T-helper 2 cell treated with Interferon-gamma antibody and Interleukin-4, amounts not matched to agents 100 ng/mL and 5 ng/mL, for 36 hours (primary cell): ENCODE results near the gene SHOX. TPM values are rescaled to one million over a fixed set of nuclear protein-coding genes. Genes with fewer than 3 reads are reported as not detected.

Experiments used
- intact Hi-C: fragments of 100-400 bp; cut with micrococcal nuclease; formaldehyde crosslinking; loops from one replicate; pipeline ENCODE4 v1.15.1; 2023
- total RNA-seq: library from RNA; stranded (reverse); gene quantifications from 2 replicates; pipeline ENCODE4 v1.2.3, GENCODE V29; 2022

SHOX gene
- total RNA-seq, 1 donor from 2014 or later: not detected

DNA sequence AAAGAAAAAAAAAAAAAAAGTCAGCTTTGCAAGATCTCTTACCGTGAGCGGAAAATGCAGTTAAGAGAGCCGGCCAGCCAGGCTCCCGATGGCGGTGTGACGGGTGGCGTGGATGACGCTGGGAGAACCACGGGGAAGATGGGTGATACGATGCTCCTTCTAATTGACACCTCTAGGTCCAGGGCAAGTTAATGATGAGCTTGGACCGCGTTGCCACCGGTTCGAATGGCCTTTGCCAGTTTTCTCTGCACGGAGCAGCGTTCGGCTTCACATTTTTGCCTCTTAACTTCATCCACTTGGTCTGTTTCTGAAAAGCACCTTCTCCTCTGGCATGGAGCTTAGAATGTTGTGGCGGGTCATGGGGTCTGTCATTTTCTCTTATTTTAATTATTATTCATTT, 33.2 kb downstream of the SHOX start:
- intact Hi-C loops: no loop called here

DNA sequence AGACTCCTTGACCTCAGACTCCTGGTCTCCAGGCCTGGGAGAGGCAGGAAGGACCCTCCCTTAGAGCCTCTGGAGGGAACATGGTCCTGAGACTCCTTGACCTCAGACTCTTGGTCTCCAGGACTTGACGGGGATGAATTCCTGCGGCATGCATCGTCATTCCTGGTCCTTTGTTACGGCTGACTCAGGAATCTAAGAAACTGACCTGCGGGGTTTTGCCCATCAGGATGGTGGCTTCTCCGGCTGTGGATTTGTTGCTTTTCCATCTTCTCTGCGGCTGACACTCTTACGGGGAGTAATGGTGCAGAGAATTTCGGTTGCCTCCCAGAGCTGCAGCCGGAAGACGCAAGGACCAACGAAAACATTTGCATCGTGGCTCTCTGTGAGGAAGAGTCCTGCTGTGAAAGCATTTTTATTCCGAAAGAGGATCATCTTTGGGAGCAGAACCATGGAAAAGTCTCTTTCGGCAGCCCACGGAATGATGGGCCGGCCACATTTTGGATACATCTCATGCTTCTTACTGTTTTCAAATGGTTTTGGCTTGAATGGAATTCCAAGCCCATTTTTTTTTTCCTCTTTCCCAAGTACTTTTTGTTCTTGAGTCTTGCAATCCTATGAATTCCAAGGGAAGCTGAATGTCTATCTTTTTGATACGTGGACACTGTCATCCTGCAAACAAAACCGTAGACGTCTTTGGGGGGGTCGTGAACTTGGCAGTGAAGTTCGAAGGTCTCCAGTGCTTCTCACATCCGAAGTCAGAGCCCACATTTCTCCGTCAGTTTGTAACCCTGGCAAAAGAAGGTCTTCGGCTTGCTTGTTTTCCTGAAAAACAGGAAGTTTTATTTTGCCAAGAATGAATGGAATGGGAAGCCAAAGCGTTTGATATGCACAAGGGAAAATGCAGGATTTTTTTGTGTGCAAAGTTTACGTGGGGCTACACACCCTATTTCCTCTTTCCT, 36.5 kb downstream of the SHOX start:
- intact Hi-C loops: no loop called here

DNA sequence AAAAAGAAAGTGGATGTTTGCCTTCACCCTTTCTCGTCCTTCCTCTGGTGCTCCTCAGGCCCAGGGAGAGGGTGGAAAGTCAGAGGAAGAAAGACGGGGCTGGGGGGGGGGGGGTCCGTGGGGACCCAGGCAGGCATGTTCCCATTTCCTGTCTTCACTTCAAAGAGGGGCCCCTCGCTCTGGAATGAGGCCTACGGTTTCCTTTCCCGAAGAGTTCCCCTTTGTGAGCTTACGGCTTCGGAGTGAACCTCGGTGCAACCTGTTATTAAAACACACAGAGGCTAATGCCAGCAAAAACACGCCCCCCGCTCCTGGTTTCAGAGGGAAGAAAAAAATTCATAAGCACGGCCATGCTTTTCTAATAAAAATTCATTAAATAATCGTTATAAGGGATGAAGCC, 40.1 kb downstream of the SHOX start:
- intact Hi-C loops: no loop called here

DNA sequence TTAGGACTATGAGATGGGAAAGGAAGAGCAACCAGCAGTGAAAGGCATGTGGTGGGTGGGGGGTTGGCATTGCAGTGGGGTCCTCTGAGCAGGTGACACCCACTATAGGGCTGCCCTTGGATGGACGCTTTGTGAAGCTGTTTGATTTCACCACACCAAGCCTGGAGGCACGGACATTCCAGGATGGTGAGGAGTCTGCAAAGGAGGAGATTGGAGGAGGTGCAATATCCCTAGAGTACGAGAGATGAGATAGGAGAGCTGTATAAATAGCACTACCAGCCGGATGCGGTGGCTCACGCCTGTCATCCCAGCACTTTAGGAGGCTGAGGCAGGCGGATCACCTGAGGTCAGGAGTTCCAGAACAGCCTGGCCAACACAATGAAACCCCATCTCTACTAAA, 42.3 kb downstream of the SHOX start:
- intact Hi-C loops: no loop called here

- intact Hi-C loops: no loop called here
Measured at GRCh38 chrX:675279-675954, 44.8 kb downstream of the SHOX start.

GRCh38 chrX:675955-676295, 45.3 kb downstream of the SHOX start:
- intact Hi-C loops: no loop called here

DNA sequence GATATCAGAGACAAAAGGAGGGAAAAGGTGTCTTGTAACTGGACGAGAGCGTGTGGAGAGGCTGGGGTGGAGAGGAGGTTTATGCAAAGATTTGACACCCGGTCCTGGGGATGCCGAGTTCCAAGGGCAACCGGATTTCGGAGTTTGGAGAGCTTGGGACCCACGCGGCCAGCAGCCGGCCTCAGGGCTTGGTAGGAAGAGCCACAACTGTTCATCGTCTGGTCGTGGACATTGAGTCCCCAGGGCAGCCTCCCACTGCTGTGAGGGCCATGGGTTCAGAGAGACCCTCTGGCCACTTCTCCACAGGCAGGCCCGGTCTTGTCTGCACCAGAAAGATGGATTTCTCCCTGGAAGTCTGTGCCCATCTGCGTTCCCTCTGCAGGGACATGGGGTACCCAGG, 46.8 kb downstream of the SHOX start:
- intact Hi-C loops: no loop called here

DNA sequence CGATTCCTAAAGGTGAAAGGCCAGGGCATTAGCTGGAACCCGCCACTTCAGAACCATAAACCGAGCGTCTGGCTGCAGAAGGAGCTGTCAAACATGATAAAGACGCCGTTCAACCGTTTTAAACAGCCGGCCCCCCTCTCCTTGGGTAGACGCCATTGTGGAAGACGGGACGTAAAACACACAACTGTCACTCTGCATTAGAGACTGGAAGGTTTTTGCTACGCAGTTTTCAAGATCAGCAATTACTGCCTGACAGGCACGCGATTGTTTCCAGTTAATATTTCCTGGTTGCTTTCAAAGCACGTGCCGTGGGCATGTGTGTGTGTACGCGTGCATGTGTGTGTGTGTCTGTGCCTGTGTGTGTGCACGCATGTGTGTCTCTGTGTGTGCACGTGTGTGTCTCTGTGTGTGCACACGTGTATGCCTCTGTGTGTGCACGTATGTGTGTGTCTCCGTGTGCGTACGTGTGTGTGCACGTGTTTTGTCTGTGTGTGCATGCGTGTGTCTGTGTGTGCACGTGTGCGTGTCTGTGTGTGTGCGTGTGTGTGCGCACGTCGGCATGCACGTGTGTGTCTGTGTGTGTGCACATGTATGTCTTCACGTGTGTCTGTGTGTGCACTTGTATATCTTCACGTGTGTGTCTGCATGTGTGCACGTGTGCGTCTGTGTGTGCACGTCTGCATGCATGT, 48.8 kb downstream of the SHOX start:
- intact Hi-C loops: no loop called here

DNA sequence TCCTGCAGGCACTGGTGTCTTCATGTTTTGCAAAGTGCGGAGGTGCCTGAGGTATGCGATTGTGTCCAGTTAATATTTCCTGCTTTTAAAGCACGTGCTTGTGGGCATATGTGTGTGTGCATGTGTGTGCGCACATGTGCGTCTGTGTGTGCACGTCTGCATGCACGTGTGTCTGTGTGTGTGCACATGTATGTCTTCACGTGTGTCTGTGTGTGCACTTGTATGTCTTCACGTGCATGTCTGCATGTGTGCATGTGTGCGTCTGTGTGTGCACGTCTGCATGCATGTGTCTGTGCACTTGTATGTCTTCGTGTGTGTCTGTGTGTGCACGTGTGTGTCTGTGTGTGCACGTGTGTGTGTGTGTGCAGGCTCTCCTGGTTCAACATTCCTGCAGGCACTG, 49.5 kb downstream of the SHOX start:
- intact Hi-C loops: no loop called here

GRCh38 chrX:681989-682388, 51.4 kb downstream of the SHOX start:
- intact Hi-C loops: no loop called here

DNA sequence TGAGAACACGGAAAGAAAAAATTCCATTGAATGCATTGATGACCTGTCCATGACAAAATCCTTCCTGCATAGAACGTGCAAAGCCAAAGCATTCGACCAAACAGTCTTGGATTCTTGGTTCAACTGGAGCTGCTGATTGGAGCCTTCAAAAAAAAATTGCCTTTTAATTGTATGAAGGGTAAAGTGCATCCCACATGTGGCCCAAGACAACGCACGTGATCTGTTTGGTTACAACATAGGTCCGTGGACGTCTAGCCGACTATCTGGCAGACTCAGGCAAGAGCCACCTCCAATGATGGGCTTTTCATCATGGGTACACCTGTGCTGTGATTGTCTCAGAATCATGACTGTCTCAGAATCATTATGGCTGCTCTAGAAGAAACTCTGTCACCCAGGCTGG, 52.3 kb downstream of the SHOX start:
- intact Hi-C loops: no loop called here

DNA sequence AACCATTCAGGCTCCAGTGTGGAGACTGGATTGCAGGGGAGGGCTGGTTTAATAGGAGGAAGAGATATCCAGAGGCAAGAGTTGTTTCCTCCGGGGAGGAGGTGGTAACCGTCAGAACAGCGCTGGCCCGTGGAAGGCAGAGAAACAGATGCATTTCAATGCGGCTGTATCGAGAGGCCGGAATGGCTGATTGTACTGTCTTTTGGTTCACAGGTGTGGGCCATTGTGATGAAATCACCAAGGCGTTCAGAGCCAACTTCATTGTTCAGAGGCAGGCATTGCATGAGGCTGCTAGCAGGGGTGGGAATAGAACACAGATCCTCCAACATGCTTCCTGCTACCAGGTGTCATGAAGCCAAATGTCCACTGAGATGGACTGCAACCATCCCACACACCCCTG, 53.0 kb downstream of the SHOX start:
- intact Hi-C loops: no loop called here

DNA sequence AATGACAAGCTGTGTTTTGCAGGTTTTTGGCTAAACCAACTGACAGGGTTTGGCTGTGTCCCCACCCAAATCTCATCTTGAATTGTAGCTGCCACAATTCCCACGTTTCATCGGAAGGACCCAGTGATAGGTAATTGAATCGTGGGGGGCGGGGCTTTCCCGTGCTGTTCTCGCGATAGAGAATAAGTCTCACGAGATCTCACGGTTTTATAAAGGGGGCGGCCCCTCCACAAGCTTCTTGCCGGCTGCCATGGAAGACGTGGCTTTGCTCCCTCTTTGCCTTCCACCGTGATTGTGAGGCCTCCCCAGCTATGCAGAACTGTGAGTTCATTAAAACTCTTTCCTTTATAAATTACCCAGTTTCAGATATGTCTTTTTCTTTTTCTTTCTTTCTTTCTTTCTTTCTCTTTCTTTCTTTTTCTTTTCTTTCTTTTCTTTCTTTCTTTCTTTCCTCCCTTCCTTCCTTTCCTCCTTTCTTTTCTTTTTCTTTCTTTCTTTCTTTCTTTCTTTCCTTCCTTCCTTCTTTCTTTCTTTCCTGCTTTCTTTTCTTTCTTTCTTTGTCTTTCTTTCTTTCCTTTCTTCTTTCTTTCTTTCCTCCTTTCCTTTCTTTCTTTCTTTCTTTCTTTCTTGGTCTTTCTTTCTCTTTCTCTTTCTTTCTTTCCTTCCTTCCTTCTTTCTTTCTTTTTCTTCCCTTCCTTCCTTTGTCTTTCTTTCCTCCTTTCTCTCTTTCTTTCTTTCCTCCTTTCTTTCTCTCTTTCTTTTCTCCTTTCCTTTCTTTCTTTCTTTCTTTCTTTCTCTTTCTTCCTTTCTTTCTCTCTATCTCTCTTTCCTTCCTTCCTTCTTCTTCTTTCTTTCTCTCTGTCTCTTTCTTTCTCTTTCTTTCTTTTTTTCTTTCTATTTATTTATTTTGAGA, 54.8 kb downstream of the SHOX start:
- intact Hi-C loops: no loop called here

DNA sequence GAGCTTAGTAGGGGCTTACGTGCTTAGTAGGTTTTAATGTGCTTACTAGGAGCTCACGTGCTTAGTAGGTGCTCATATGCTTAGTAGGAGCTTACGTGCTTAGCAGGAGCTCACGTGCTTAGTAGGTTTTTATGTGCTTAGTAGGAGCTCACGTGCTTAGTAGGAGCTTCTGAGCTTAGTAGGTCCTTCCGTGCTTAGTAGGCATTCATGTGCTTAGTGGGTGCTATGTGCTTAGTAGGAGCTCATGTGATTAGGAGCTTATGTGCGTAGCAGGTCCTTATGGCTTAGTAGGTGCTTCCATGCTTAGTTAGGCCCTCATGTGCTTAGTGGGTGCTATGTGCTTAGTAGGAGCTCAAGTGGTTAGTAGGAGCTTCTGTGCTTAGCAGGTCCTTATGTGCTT, 59.4 kb downstream of the SHOX start:
- intact Hi-C loops: no loop called here

DNA sequence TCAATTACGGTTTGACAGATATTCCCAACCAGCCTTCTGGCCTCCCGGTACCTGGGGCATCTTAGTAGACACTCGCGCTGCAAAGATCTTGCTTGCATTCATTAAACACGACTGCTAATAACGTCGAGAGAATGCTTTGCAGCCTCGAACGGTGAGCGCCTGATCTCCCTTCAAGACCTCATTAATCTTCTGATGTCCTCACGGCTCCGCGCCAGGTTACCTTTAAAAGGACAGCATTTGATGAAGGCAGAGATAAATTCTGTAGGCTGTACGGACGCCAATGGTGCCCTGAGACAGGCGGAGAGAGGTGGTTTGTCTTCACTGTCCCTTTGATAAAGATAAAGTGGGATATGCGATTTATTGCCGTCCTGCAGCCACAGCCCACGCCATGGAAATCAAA, 64.2 kb downstream of the SHOX start:
- intact Hi-C loops: no loop called here

DNA sequence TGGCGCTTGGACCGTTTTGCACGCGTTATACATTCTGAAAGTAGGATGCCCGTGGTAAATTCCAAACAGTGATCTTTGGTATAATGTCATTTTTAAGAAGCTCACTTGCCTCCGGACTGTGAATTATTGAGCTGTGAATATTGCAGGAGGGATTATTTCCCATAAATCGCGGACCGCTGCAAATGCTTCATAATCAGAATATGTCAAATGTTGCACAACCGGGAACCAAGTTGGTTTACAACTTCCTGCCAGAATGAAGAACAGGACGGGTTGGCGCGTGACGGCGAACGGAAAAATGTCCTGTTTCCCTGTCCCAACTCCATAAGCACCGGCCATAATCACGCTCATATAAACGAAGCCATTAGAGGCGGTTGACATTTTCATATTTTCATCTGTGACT, 67.6 kb downstream of the SHOX start:
- intact Hi-C loops: no loop called here

- intact Hi-C loops: no loop called here
Measured at GRCh38 chrX:700936-701335, 70.3 kb downstream of the SHOX start.

DNA sequence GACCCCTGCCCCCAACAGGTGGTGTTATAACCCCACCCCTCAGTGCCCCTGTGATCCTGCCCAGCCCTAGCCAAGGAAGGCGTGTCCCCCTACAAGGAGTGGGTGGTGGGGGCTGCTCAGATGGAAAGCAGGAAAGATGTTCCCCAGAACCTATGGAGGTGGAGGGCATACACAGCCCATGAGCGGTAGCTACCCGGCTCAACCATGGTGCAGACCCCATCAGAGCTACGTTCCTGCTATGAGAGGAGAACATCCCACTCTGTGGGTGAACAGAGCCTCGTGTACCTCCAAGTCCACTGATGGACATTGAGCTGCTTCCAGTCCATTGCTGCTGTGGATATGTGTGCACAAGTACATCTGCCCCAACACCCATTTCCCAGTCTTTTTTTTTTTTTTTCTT, 71.1 kb downstream of the SHOX start:
- intact Hi-C loops: no loop called here

GRCh38 chrX:703466-703865, 72.9 kb downstream of the SHOX start:
- intact Hi-C loops: no loop called here

DNA sequence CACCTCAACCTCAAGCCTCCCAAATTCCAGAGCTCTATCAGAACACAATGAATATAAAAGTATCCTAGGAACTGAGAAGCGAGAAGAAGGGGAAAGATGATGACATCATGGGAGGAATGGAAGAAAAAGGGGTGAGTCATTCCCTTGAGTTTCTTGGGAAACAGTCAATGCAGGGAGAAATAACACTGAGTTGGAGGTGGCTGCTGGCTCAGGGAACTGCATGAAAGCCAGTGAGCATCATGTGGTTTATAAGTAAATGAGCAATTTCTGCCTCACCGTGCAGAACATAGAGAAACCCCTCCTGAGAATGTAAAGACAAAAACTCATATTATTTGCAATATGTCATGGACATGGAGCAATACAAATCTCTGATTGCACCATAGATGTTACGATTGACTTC, 73.3 kb downstream of the SHOX start:
- intact Hi-C loops: no loop called here
